CD4-positive, alpha-beta T cell treated with Interleukin-4 for 4 hours (primary cell): ENCODE measurements around the gene PTGFR.

ENCODE experiments used
- DNase-seq: peaks from one replicate; pipeline ENCODE4 v3.0.0-alpha.2; 2020

PTGFR gene, protein sequence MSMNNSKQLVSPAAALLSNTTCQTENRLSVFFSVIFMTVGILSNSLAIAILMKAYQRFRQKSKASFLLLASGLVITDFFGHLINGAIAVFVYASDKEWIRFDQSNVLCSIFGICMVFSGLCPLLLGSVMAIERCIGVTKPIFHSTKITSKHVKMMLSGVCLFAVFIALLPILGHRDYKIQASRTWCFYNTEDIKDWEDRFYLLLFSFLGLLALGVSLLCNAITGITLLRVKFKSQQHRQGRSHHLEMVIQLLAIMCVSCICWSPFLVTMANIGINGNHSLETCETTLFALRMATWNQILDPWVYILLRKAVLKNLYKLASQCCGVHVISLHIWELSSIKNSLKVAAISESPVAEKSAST

DNA sequence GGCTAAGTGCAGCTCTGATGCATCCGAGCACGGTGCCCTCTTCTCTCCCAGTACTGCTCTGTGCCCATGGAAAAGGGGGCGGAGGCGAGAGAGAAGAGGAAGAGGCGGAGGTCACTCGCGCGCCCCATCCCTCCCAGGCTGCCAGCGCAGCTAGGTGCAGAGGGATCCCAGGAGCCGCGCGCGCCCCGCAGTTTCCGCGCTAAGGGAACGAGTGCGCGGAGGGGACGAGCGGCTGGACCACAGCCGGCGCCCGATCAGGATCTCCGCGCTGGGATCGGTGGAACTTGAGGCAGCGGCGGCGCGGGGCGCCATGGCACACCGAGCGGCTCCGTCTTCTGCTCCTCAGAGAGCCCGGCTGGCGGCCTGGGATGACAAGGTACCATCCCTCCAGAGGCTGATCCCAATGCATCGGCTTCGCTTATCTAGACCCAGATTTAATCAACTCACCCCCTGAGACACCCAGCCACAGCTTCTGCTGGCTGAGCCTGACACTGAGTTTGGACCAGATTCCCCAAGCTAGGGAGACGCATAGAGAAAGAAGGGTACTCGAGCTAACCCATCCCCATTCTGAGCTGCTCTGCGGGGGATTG lies at the start of gene PTGFR:
Gene PTGFR, plus strand, starts transcription at position 114 of the 590 bp plus-strand sequence. CDS start 1,770 bp downstream, outside the sequence.
- no peak for DNase-seq

DNA sequence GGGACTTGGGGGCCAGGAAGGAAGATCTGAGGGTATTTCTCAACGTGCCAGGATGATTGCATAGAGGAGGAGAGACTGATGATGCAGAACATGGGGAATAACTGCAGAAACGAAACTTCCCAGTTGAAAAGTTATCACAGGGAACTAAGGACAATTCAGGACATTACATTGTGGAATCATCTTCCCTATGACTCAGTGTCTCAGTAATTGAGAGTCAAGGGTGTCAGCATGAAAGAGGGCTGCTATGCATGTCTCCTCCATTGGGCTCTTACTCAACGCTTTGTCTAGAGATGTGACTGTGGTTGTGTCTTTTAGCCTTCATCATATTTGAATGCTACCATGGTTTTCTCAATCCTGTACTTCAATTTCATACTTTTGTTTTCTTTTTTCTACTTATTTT lies 48.9 kb upstream of the PTGFR start:
- no peak for DNase-seq

DNA sequence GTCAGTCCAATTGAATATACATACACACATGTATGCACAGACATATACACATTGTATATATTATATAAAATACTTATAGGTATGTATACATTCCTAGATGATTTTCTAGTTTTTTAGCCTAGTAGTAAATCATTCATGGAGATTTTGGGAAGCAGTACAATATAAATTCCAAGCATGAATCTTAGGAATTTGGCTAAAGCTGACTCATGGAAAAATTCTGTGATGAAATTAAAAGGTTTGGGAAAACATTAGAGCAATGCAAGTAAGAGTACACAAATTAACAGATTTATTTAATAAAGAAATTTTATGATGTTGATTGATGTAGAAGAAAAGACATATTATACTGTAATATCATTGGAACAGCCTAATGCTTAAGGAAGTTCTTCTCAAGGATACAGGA lies 43.7 kb upstream of the PTGFR start:
- no peak for DNase-seq

DNA sequence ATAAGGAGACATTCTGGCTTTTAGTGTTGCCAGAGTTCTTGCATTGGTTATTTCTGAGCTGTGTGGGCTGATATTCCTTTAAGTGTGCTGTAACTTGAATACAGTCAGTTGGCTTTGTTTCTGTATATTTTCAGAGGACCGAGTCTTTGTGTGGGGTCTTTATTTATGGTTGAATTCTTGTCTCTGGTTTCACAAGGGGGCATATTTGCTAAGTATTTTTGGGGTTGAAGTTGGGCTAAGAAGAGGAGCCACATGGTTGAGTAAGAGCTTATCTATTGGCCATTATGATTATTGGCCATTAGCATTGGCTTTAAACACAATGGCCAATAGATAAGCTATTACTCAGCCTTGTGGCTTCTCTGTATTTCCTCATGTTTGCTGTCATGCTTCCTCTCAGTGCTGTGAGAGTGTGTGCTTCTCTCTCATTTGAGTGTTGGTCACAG lies 26.3 kb upstream of the PTGFR start:
- DNase-seq: no peak

DNA sequence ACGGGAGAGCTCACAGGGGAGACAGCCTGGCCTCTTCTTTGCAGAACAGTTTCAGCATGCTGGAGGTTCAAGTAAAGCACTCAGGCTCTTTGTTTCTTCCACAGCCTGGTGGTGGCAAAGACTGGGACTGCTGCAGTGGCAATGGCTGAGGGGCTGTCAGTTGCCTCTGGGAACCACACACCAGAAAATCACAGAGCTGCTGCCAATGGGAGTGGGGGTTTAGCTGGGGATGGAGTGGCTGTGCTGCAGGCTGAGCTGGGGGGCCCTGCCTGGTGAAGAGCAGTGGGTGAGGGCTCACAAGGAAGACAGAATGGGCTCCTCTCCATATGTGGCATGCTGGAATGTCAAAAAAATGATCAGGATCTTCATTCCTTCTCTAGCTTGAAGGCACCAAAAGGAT lies 25.6 kb upstream of the PTGFR start:
- no peak for DNase-seq

DNA sequence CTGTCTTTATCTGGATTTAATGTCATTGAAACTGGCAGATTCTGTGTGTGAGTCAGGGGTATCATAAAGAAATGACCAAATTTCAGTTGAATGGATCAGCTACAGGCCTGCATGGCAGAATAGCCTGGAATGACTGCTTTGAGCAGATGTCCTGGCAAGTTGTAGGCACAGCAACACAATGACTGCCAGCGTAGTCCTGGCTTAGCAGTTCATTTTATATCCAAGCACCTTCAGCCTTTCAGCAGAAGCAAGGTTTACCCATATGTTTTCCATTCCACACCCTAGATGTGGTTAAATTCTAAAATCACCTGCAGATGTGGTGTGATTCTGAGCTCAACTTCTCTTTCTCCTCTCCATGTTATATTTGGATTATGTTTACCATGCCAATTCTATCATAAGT lies 22.3 kb upstream of the PTGFR start:
- no peak for DNase-seq

DNA sequence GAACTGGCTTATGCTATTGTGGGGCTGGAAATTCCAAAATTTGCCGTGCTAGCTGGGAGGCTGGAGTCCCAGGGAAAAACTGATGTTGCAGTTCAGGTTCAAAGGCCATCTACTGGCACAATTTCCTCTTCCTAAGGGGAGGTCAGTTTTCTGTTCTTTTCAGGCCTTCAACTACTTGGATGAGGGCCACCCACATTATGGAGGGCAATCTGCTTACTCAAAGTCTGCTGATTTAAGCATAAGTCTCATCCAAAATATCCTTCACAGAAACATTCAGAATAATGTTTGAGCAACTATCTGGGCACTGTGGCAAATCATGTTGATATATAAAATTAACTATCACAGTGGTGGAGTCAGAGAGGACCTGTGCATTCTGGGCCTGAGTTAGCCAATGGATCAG lies 21.2 kb upstream of the PTGFR start:
- no peak for DNase-seq

DNA sequence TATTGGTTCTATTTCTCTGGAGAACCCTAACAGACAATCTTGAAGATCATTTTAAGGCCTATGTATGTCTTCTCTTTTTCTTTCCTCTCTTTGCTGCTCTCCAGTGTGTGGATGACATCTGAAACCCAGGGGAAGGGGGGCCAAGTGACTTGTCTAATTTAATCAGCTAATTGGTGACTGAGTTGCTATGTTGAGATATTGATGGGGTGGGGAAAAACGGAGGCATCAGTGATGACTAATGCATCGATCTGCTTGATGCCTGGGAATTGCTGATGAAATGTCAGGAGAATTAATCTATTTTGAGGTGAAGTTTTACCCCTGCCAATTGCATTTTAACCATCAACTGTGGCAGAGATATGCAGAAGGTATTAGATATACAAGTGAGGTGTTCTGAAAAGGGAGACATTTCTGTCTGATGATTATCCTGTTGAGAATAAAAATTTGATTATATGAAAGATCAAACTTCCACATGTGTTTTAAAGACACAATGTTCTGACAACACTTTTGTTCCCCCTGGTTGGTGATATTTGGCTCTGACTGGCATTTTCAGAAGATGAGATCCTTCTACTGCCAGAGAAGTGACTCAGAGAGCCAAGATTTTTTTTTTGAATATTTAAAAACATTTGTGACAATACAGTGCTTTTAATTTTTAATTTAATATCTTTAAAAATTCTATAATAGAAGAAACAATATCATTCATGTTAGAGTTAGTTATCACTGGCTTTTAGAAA lies 18.7 kb upstream of the PTGFR start:
- DNase-seq: no peak

DNA sequence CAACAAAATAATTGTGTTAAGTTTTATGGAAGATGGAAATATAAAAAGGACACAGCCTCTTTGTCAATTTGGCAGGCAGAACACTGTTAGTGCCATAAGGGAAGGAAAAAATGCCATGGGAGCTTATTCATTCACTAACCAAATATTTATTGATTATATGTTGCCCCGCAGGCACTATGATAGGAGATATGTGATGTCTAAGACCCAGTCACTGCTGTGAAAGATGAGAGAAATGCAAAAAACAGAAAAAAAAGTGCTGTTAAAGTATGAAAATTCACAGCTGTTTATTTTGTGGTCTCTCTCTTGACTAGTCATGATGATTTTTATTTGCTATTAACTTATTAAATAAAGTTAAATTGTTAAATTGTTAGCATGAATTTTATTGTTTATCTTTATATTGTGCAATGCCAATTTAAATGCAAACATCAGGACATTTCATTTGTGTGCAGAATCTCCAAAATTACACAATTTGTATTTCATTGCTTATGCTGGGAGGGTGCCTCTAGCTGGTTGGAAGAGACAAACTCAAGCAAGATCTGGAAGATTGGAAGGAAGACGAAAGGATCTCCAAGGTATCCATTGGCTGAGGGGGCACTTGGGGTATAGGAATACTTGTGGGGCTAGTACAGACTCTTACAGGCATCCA lies 17.8 kb upstream of the PTGFR start:
- no peak for DNase-seq

DNA sequence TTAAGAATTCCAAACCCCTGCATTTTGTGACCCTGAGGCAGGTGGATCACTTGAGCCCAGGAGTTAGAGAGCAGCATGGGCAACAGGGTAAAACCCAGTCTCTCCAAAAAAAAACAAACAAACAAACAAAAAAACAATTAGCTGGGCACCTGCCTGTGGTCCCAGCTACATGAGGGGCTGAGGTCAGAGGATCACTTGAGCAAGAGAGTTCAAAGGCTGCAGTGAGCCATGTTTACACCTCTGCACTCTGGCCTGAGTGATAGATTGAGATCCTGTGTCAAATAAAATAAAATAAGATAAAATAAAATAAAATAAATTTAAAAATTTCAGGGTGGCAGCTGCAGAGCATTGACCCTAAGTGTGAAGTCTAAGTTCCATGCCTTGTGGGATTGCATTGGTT lies 16.7 kb upstream of the PTGFR start:
- DNase-seq: no peak

DNA sequence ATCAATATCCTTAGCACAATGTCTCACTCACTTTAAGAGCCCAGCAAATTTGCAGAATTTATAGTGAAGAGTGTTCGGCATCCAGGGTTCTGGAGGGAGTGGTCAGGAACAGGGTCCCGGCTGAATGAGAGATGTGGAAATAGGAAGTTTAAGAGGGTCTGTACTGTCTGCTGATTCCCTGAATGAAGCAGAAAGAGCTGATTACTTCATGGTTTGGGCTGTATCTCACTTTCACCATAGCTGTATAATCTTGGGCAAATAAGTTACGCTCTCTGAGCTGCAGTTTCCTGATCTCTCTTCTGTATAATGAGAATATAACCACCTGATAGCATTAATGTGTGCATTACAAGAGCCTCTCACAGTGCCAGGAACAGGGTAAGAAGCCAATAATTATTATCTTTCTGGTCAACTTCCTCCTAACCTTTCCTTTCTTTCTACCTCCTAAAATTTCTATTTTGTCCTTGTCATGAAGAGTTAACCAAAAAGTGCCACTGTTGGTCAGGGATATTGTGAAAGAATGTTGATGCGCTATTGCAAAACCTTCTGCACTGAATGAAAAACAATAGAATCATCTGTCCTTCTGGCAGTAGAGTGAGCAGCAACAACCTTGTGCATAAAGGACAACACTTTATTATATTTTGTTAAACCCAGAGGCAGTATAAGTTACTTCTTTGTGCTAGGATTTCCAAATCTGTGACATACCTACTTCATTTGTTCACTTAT lies 14.7 kb upstream of the PTGFR start:
- no peak for DNase-seq

DNA sequence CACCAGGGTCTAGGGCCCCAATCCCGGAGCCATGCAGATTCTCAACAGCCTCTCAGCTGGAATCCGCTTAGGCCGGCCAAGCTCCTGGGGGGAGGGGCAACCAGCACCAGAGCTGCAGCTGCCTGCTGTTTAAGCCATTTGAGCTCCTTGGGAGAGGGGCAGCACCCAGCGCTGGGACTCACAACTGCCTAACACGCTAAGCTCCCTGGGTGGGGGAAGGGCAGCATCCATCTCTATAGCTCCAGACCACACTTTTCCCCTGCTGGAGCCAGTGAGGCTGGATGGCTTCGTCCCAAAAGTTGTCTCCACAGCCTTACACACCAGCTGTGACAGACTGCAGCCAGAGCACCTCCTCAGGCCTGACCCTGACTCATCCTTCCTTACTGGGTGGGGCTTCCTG lies 6.9 kb upstream of the PTGFR start:
- no peak for DNase-seq

DNA sequence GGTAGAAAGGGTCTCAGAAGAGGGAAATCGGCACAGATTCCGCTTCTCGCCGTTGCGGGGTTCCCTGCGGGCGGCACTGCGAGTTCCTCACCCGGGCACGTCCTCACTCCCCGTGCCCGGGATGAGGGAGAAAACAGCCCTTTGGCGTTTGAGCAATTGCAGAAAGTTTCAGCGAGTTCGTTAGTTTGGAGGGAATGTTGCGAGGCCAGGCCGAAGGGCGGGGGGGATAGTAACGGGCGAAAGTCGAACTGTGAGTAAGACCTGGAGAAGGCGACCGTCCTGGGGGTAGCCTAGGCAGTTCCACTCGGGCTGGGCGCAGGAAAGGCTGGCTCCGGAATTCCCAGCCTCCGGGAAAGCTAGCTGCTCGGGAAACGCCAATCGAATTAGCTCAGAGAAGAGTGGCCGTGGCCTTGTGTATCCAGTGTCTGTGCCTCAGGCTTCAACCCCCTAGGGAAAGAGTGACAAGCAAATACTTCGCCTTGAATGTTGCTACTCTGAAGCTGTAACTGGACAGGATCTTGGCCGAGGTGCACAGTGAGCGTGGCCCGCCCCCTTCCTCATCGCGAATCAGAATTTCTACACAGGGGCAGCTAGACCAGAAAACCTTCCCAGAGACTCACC lies 787 bp downstream of the PTGFR start:
- DNase-seq: no peak

DNA sequence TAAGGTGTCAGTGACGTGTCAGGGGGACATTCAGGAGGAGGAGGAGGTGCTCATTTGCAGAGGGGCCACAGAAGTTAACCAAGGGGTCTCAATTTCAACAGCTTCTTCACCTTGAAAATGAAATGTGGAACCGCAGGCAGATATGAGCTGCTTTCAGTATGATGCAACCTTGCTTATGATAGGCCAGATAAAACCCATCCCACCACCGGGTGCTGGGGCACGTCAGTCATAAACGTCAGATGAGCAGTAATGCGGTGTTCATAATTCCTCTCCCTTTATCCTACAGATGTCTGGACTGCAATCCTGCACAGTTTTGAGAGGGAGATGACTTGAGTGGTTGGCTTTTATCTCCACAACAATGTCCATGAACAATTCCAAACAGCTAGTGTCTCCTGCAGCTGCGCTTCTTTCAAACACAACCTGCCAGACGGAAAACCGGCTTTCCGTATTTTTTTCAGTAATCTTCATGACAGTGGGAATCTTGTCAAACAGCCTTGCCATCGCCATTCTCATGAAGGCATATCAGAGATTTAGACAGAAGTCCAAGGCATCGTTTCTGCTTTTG lies 1.7 kb downstream of the PTGFR start:
- no peak for DNase-seq

DNA sequence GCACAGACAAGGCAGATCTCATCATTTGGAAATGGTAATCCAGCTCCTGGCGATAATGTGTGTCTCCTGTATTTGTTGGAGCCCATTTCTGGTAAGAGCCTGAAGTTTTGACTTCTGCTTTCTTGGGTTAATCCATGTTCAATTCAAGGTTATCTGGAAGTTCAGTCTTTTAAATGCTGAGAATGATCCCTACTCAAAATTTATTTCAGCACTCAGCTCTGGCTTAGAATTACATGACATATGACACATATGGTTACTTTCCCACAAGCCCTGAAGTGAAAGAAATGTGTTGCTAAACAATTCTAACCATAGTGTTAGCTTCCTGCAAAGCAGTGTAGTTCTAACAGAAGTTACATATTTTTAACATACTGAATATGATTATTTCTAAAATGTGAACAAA lies 2.7 kb downstream of the PTGFR start:
- no peak for DNase-seq

DNA sequence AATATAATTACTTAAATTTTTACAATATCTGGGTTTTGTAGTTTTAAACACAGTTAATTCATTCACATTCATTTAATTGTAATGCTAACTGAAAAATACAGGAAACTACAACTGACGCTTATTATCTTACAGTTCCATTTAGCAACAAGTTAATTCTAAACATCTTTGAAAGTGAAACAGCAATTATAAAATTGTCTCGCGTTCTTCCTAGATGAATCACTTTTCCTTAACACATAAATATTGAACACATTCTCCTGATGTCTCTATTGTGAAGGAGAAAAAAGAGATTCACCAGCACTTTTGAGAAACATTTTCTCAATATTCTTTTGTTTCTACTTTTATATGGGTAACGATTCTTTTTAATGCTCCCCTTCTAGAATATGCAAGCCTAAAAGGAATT lies 6.4 kb downstream of the PTGFR start:
- DNase-seq: no peak

DNA sequence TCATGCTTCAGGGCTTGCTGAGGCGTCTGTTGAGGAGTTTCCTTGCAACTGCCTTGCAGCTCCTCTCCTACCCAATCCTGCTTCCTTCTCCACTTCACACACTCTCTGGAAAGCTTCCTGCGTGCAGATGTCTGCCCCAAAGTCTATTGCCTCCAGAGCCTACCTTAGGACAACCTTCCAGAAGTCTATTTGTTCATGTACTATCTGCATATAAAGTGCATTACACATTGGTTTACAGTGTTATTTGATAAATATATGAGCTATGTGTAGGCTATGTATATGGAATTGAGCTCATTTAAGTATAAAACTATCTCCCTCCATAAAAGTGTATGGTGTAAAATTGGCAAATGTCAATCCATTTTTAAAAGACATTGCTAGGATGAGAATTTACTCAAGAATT lies 9.8 kb downstream of the PTGFR start:
- no peak for DNase-seq

DNA sequence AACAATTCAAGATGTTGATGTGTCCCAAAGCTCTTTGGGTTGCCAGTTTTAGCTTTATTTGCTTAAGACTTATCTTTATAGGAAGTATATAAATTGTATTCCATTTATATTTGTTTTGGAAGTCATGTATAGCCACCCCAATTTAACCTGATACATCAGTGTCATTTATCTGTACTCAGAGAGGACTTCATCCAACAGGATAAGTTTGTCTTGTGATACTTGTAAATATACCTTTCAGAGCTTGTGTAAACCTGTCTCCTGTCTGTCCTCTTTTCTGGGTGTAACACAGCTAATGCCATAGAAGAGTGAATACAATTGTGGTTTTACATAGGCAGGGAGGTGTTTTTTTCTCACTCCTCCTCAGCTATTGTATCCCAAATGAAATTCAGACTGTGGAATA lies 10.4 kb downstream of the PTGFR start:
- DNase-seq: no peak

DNA sequence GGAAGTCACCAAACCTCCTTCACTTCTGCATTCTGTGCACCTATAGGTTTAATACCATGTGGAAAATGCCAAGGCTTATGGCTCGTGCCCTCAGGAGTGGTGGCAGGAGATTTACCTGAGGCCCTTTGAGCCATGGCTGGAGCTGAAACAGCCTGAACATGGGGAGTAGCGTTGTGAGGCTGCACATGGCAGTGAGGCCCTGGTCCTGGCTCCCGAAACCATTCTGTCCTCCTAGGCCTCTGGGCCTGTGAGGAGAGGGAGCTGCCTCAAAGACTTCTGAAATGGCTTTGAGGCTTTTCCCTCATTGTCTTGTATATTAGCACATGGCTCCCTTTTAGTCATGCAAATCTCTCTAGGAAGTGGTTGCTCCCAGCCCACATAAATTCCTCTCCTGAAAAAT lies 20.6 kb downstream of the PTGFR start:
- no peak for DNase-seq

DNA sequence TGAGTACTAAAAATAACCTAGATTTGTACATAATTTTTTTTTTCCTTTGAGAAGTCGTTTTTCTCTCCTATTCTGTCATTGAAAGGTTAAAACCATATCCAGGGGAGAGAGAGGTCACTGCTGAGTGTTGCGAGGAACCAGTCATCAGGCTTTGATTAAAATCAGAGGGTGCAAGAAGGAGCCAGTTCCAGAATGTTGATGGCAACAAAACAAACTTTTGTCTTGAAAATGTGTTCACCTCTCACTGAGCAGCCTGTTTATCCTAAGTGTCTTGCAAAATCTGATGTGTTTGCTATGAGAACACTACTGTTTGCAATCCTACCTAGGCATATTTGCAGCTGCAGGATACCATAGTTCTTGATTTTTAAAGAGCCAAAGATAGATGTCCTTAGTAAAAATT lies 25.9 kb downstream of the PTGFR start:
- DNase-seq: no peak

DNA sequence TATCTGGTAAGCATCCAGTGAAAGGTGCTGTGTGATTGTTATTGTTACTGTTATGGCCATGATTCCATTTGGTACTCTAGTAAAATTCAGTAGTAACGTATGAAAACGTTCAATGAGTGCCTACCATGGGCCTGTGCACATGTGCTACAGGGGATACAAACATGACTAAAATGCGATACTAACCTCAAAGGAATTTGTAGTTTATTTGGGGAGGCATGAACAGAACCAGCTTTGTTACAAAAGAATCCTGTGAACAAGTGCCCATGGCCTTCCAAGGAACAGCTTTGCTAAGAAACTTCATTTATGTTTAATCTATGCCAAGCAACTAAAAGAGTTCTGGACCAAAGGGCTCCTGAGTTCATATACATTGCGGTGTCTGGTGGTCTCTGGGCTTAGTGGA lies 28.7 kb downstream of the PTGFR start:
- DNase-seq: no peak

DNA sequence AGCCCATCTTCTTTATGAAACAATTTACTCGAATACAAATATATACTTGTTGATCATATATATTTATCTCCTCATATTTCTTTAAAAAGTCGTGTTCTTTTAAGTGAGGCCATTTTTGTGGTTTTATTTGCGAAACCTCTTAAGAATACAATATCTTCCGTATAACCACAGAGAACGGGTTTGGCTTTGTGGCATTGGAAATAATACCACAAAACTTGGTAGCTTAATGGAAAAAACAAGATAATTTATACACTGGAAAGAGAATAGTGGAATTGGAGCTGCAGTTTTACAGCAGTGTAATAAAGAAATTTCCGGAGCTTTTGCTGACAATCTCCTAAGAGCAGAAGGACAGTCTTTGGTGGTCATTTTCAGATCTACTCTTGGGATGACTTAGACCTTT lies 29.4 kb downstream of the PTGFR start:
- no peak for DNase-seq
